Stimulated activated CD8-positive, alpha-beta memory T cell treated with anti-CD3 and anti-CD28 coated beads, Interleukin-2, amount 100 ng/mL, for 1 hour (primary cell): ENCODE data around the gene BMPER.

ENCODE experiments used
- DNase-seq, 2 donors: peaks; one replicate each; pipeline ENCODE4 v3.0.0-alpha.2; 2020; ENCODE audit warnings: low read depth in 2 of 2

Gene BMPER

GRCh38 chr7:33905389-33906032 is at the start of gene BMPER:
Gene BMPER, plus strand, starts transcription at chr7:33905539. Its CDS starts 75 bp downstream, at chr7:33905614.
- no peak for DNase-seq

GRCh38 chr7:33861947-33862346 is 43.4 kb upstream of the BMPER start:
- no peak for DNase-seq

- no peak for DNase-seq
Measured at GRCh38 chr7:33862946-33863814, 42.2 kb upstream of the BMPER start.

GRCh38 chr7:33868166-33868565 is 37.2 kb upstream of the BMPER start:
- no peak for DNase-seq

GRCh38 chr7:33869176-33869575 is 36.2 kb upstream of the BMPER start:
- DNase-seq = no peak

GRCh38 chr7:33870120-33870519 is 35.2 kb upstream of the BMPER start:
- DNase-seq = no peak

GRCh38 chr7:33872870-33873269 is 32.5 kb upstream of the BMPER start:
- no peak for DNase-seq

GRCh38 chr7:33873518-33873917 is 31.8 kb upstream of the BMPER start:
- DNase-seq = no peak

GRCh38 chr7:33873981-33874750 is 31.2 kb upstream of the BMPER start:
- DNase-seq = no peak

GRCh38 chr7:33874943-33875342 is 30.4 kb upstream of the BMPER start:
- DNase-seq = no peak

- no peak for DNase-seq
Measured at GRCh38 chr7:33876596-33877274, 28.6 kb upstream of the BMPER start.

GRCh38 chr7:33880787-33881186 is 24.6 kb upstream of the BMPER start:
- DNase-seq = no peak

GRCh38 chr7:33881316-33881715 is 24.0 kb upstream of the BMPER start:
- no peak for DNase-seq

- DNase-seq = no peak
Measured at GRCh38 chr7:33882040-33882837, 23.1 kb upstream of the BMPER start.

- no peak for DNase-seq
Measured at GRCh38 chr7:33882950-33883670, 22.2 kb upstream of the BMPER start.

GRCh38 chr7:33883671-33883965 is 21.7 kb upstream of the BMPER start:
- no peak for DNase-seq

- DNase-seq = no peak
Measured at GRCh38 chr7:33885290-33886148, 19.8 kb upstream of the BMPER start.

GRCh38 chr7:33886149-33886623 is 19.2 kb upstream of the BMPER start:
- DNase-seq = no peak

GRCh38 chr7:33887266-33887975 is 17.9 kb upstream of the BMPER start:
- no peak for DNase-seq
